Measurements from ENCODE around the gene TEX52.

GRCh38 chr12:2890388-2891239, 33.8 kb upstream of the TEX52 start, which contains the start of gene TULP3:
- TF ChIP-seq CTCF (IDR thresholded peaks at IDR 0.05 in 2 of 3, conservative IDR thresholded peaks at IDR 0.05 in 1 of 3; ENCODE audit: control insufficient read depth in 2 of 3, extremely low read depth in 1 of 3, insufficient read depth in 1 of 3, low read depth in 3 of 3, low read length in 3 of 3) = 0 out of 6 replicates have a peak, but pooled peaks of 1 of the 3 experiments have one; percentile 3
- TF ChIP-seq ASH2L (IDR thresholded peaks at IDR 0.05; ENCODE audit: borderline replicate concordance, low read depth) = no peak
- TF ChIP-seq, protein P1, sequence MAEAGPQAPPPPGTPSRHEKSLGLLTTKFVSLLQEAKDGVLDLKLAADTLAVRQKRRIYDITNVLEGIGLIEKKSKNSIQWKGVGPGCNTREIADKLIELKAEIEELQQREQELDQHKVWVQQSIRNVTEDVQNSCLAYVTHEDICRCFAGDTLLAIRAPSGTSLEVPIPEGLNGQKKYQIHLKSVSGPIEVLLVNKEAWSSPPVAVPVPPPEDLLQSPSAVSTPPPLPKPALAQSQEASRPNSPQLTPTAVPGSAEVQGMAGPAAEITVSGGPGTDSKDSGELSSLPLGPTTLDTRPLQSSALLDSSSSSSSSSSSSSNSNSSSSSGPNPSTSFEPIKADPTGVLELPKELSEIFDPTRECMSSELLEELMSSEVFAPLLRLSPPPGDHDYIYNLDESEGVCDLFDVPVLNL (IDR thresholded peaks at IDR 0.05; ENCODE audit: low read depth, low read length) = 0 out of 2 replicates have a peak, but pooled peaks have one; percentile 32
- peak; percentile 89 for TF ChIP-seq POLR2A (IDR thresholded peaks at IDR 0.05; ENCODE audit: low read depth, low read length)
- no peak for TF ChIP-seq TARDBP (IDR thresholded peaks at IDR 0.05; ENCODE audit: borderline replicate concordance)
- no peak for TF ChIP-seq ZNF24 (IDR thresholded peaks at IDR 0.05)
- TF ChIP-seq BMI1 (IDR thresholded peaks at IDR 0.05; ENCODE audit: borderline replicate concordance) = peak; percentile 92
- TF ChIP-seq, protein P2, sequence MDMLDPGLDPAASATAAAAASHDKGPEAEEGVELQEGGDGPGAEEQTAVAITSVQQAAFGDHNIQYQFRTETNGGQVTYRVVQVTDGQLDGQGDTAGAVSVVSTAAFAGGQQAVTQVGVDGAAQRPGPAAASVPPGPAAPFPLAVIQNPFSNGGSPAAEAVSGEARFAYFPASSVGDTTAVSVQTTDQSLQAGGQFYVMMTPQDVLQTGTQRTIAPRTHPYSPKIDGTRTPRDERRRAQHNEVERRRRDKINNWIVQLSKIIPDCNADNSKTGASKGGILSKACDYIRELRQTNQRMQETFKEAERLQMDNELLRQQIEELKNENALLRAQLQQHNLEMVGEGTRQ (IDR thresholded peaks at IDR 0.05; ENCODE audit: borderline replicate concordance, low read depth, low read length) = no peak
